GM12874 (cell line): ENCODE measurements around the gene GBX1.

Experiments used
- CTCF ChIP-seq: IDR thresholded peaks from 2 replicates; pipeline ENCODE4 v1.5.1; 2011; ENCODE audit warnings: low read depth, mild to moderate bottlenecking, control low read depth, low read length, moderate library complexity; ENCODE audit not compliant: insufficient read depth

GBX1 gene

GRCh38 chr7:151176401-151176800 lies 8.9 kb upstream of the GBX1 start:
- no peak for TF ChIP-seq CTCF

GRCh38 chr7:151175793-151176311 lies 8.4 kb upstream of the GBX1 start:
- TF ChIP-seq CTCF, result no peak

GRCh38 chr7:151175047-151175792 lies 7.7 kb upstream of the GBX1 start:
- no peak for TF ChIP-seq CTCF

- TF ChIP-seq CTCF, result no peak
These were observed 7.0 kb upstream of the GBX1 start for GRCh38 chr7:151174246-151175046.

- TF ChIP-seq CTCF, result no peak
These were observed 6.1 kb upstream of the GBX1 start for GRCh38 chr7:151173386-151174245.

GRCh38 chr7:151172273-151173141 lies 5.0 kb upstream of the GBX1 start:
- TF ChIP-seq CTCF, result peak; percentile 100
